Neuronal stem cell (in vitro differentiated cells): Measurements from ENCODE around the gene FGD3.

Source experiments
- DNase-seq: peaks from one replicate; pipeline ENCODE4 v3.0.0-alpha.2; 2013; ENCODE audit warnings: low spot score
- H2AFZ ChIP-seq: one replicate; pipeline ENCODE4 v1.6.1; 2013; ENCODE audit warnings: mild to moderate bottlenecking, low read length, inconsistent platforms
- H2AK5ac ChIP-seq: 2 replicates; pipeline ENCODE4 v1.6.1; 2013; ENCODE audit warnings: low read depth, mild to moderate bottlenecking, inconsistent platforms, low read length, moderate library complexity, mixed read lengths
- H2BK120ac ChIP-seq: 2 replicates; pipeline ENCODE4 v1.6.1; 2013; ENCODE audit warnings: low read depth, mild to moderate bottlenecking, inconsistent platforms, low read length, moderate library complexity, mixed read lengths
- H2BK12ac ChIP-seq: one replicate; pipeline ENCODE4 v1.6.1; 2013; ENCODE audit warnings: low read length, inconsistent platforms
- H2BK15ac ChIP-seq: 2 replicates; pipeline ENCODE4 v1.6.1; 2013; ENCODE audit warnings: mild to moderate bottlenecking, low read length, inconsistent platforms, mixed read lengths
- H2BK5ac ChIP-seq: one replicate; pipeline ENCODE4 v1.6.1; 2013; ENCODE audit warnings: inconsistent platforms, mild to moderate bottlenecking, low read length, moderate library complexity
- H3K14ac ChIP-seq: one replicate; pipeline ENCODE4 v1.6.1; 2013; ENCODE audit warnings: low read length, inconsistent platforms
- H3K18ac ChIP-seq: 2 replicates; pipeline ENCODE4 v1.6.1; 2013; ENCODE audit warnings: low read length, inconsistent platforms
- H3K23ac ChIP-seq: 2 replicates; pipeline ENCODE4 v1.6.1; 2013; ENCODE audit warnings: low read depth, mild to moderate bottlenecking, mixed read lengths, low read length, inconsistent platforms; ENCODE audit not compliant: poor library complexity
- H3K27ac ChIP-seq: replicated peaks from 3 replicates; pipeline ENCODE4 v1.5.1; 2013; ENCODE audit warnings: low read length, inconsistent platforms
- H3K27me3 ChIP-seq, 3 experiments: 2 replicates each; pipeline ENCODE4 v1.6.1; 2013; ENCODE audit warnings: low read length in 3 of 3, mild to moderate bottlenecking in 2 of 3, inconsistent platforms in 1 of 3, low read depth in 1 of 3, mixed read lengths in 1 of 3, moderate library complexity in 1 of 3; ENCODE audit not compliant: control insufficient read depth in 3 of 3, insufficient read depth in 3 of 3
- H3K36me3 ChIP-seq, 2 donors: replicated peaks in 1 of 2; 2 replicates each; pipeline ENCODE4 v1.6.1; 2013; ENCODE audit warnings: low read length in 2 of 2; ENCODE audit not compliant: control insufficient read depth in 2 of 2, insufficient read depth in 2 of 2
- H3K4ac ChIP-seq: 2 replicates; pipeline ENCODE4 v1.6.1; 2013; ENCODE audit warnings: inconsistent platforms, mild to moderate bottlenecking, low read length, moderate library complexity
- H3K4me1 ChIP-seq, 2 donors: 1 replicate in 1 of 2; 2 replicates in 1 of 2; pipeline ENCODE4 v1.6.1; 2013; ENCODE audit warnings: low read length in 2 of 2, low read depth in 1 of 2; ENCODE audit not compliant: control insufficient read depth in 2 of 2, insufficient read depth in 1 of 2
- H3K4me2 ChIP-seq: one replicate; pipeline ENCODE4 v1.6.1; 2013; ENCODE audit warnings: mild to moderate bottlenecking, low read length, inconsistent platforms; ENCODE audit not compliant: insufficient read depth, poor library complexity, severe bottlenecking
- H3K4me3 ChIP-seq, 2 donors: 2 replicates each; pipeline ENCODE4 v1.5.1; 2013; ENCODE audit warnings: low read length in 2 of 2, mild to moderate bottlenecking in 2 of 2, inconsistent platforms in 1 of 2, moderate library complexity in 1 of 2
- H3K79me1 ChIP-seq: one replicate; pipeline ENCODE4 v1.6.1; 2013; ENCODE audit warnings: low read depth, mild to moderate bottlenecking, inconsistent platforms, low read length, moderate library complexity
- H3K9ac ChIP-seq: one replicate; pipeline ENCODE4 v1.6.1; 2013; ENCODE audit warnings: mild to moderate bottlenecking, low read depth, low read length, inconsistent platforms; ENCODE audit not compliant: poor library complexity
- H3K9me3 ChIP-seq, 2 donors: replicated peaks in 1 of 2; 2 replicates each; pipeline versions ENCODE3 to v1.6.1; 2013; ENCODE audit warnings: low read length in 2 of 2, mild to moderate bottlenecking in 2 of 2, inconsistent platforms in 1 of 2, low read depth in 1 of 2, mixed read lengths in 1 of 2, moderate library complexity in 1 of 2; ENCODE audit not compliant: control insufficient read depth in 2 of 2, insufficient read depth in 1 of 2
- H4K8ac ChIP-seq: one replicate; pipeline ENCODE4 v1.6.1; 2013; ENCODE audit warnings: low read depth, mild to moderate bottlenecking, inconsistent platforms, low read length, moderate library complexity
- H4K91ac ChIP-seq: one replicate; pipeline ENCODE4 v1.6.1; 2013; ENCODE audit warnings: low read length, low read depth, mild to moderate bottlenecking, inconsistent platforms; ENCODE audit not compliant: poor library complexity
- WGBS, 2 donors: extraction: QIAGEN DNeasy Blood & Tissue Kit; methylation state at CpG; one replicate each; pipeline ENCODE4 v1.1.7; 2013; ENCODE audit warnings: missing lambda C conversion rate in 2 of 2, mixed read lengths in 1 of 2; ENCODE audit not compliant: insufficient read length in 2 of 2, insufficient replicate concordance in 1 of 2; ENCODE audit errors: extremely low coverage in 2 of 2; 5-methylcytosine and 5-hydroxymethylcytosine counted together

FGD3 gene

DNA sequence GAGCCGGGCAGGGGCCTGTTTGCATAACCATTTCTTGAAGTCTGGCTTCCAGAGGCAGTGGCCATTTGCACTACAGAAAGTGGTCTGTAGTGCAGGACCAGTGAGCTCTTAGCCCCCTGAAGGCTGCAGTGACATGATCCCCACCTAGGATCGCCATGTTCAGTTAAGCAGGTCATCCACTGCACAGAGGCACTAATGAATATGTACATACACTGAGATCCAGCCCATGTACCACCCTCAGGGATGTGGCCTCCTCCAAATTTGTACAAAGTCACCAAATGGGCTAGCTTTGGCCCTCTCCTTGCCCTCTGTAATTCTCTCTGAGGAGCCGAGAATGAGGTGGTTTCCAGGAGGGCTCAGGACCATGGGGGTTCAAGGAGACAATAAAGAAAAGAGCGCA lies 102.9 kb downstream of the FGD3 start:
- no peak overlapping the region for H2AFZ ChIP-seq

DNA sequence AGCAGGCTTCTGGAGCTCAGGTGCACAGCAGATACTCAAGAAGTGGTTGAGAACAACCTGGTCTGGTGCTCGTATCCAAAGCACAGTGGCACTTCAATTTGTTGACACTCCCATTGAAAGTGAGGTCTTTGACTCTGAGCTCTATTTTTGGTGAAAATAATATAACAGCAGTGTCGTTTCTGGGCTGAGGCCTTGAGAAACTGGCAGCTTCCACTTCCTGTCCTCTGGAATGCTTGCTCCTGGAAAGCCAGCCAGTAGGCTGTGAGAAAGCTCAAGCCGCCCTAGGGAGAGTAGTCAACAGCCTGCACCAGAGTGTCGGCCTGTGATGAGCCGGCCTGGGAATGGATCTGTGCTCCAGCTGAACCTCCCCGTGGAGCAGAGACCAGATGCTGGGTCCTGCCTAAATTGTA lies 104.4 kb downstream of the FGD3 start:
- DNase-seq, result no peak
- H3K4me3 ChIP-seq, result no peak overlapping the region
- no peak overlapping the region for H4K91ac ChIP-seq
- no peaks in the 10 kb centered on the region for H3K36me3 ChIP-seq
- H3K9ac ChIP-seq, result no peak overlapping the region
- H3K79me1 ChIP-seq, result no peaks in the 10 kb centered on the region
- H2BK12ac ChIP-seq, result no peak overlapping the region
- peaks cover 0 to 39% (median 0%) of the 10 kb centered on the region in 3 experiments for H3K27me3 ChIP-seq
- H2BK5ac ChIP-seq, result no peak overlapping the region
- H4K8ac ChIP-seq, result no peak overlapping the region
- no peak overlapping the region for H2AK5ac ChIP-seq
- H3K14ac ChIP-seq, result no peak overlapping the region
- H3K23ac ChIP-seq, result no peak overlapping the region
- no peak overlapping the region for H2BK120ac ChIP-seq
- H3K4me2 ChIP-seq, result no peak overlapping the region
- H3K18ac ChIP-seq, result no peak overlapping the region
- H3K4me1 ChIP-seq, result peaks cover 0 to 7% of the 10 kb centered on the region in 2 donors
- no CpG with 5 or more reads among the region's 6 CpGs for WGBS, 2 donors
- H3K9me3 ChIP-seq, result no peaks in the 10 kb centered on the region
- H2BK15ac ChIP-seq, result no peak overlapping the region
- no peak overlapping the region for H3K27ac ChIP-seq
- H2AFZ ChIP-seq, result no peak overlapping the region
- H3K4ac ChIP-seq, result no peak overlapping the region

More for the DNA sequence above, 102.9 kb downstream of the FGD3 start:
- H2BK12ac ChIP-seq, result no peak overlapping the region
- WGBS, 2 donors, result no CpG with 5 or more reads among the region's 4 CpGs
- no peak overlapping the region for H2BK15ac ChIP-seq
- peaks cover 0 to 7% of the 10 kb centered on the region in 2 donors for H3K4me1 ChIP-seq
- H4K91ac ChIP-seq, result no peak overlapping the region
- H3K9me3 ChIP-seq, result no peaks in the 10 kb centered on the region
- peaks cover 0 to 28% (median 0%) of the 10 kb centered on the region in 3 experiments for H3K27me3 ChIP-seq
- H3K9ac ChIP-seq, result no peak overlapping the region
- no peak overlapping the region for H3K18ac ChIP-seq
- H3K14ac ChIP-seq, result no peak overlapping the region
- no peak for DNase-seq
- no peak overlapping the region for H3K23ac ChIP-seq
- no peak overlapping the region for H2BK5ac ChIP-seq
- no peak overlapping the region for H3K4me3 ChIP-seq
- no peaks in the 10 kb centered on the region for H3K79me1 ChIP-seq
- H3K36me3 ChIP-seq, result no peaks in the 10 kb centered on the region
- H4K8ac ChIP-seq, result no peak overlapping the region
- H2BK120ac ChIP-seq, result no peak overlapping the region
- H3K4ac ChIP-seq, result no peak overlapping the region
- no peak overlapping the region for H3K4me2 ChIP-seq
- H3K27ac ChIP-seq, result no peak overlapping the region
- H2AK5ac ChIP-seq, result no peak overlapping the region

DNA sequence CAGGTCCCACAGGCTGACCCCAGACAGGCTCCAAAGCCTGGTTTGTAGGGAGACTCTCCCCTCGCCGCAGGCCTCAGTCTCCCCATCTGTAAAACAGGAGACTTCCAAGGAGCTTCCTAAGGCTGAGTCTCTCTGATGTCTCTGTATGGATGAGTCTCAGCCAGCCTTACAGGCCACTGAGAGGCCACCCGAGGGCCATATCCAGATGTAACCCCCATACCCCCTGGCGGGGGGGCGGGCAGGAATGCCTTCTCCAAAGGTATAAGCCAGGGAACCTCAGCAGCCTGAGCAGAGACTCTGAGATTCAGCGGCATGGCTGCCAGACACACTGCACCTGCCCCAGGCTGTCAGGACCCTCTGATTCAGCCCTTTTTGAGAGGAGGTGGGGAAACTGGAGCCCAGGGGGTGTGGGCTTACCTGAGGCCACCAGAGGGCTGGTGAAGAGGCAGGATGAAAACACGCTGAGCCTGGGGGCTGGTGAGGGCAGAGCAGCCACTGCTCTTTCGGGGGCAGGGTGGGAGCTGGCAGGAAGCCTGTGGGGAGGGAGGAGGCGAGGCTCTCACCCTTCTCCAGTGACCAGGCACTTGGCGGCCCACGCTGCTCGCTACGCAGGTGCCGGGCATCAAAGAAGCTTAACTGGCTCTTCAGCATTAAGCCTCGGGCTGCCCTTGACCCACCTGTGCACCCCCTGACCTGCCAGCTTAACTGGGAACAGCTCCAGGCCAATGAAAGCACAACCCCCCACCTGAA lies 105.6 kb downstream of the FGD3 start:
- Histone ChIP-seq H3K79me1 (no peaks in the 10 kb centered on the region), H3K27me3 (peaks cover 0 to 52% (median 2%) of the 10 kb centered on the region in 3 experiments), H4K91ac (no peak overlapping the region), H3K9me3 (no peaks in the 10 kb centered on the region), H4K8ac (no peak overlapping the region), H3K14ac (no peak overlapping the region), H3K4ac (no peak overlapping the region), H3K4me3 (no peak overlapping the region), H2BK5ac (no peak overlapping the region), H2BK120ac (no peak overlapping the region), H2AFZ (no peak overlapping the region), H3K18ac (peak overlapping the region; percentile 4), H3K27ac (no peak overlapping the region), H3K23ac (peak overlapping the region; percentile 67), H3K36me3 (no peaks in the 10 kb centered on the region), H3K4me2 (no peak overlapping the region), H3K4me1 (peaks cover 0 to 7% of the 10 kb centered on the region in 2 donors), H2BK15ac (no peak overlapping the region), H2AK5ac (peak overlapping the region; percentile 48), H3K9ac (peak overlapping the region; percentile 30), H2BK12ac (no peak overlapping the region)
- DNase-seq, result no peak
- no CpG with 5 or more reads among the region's 15 CpGs for WGBS, 2 donors

DNA sequence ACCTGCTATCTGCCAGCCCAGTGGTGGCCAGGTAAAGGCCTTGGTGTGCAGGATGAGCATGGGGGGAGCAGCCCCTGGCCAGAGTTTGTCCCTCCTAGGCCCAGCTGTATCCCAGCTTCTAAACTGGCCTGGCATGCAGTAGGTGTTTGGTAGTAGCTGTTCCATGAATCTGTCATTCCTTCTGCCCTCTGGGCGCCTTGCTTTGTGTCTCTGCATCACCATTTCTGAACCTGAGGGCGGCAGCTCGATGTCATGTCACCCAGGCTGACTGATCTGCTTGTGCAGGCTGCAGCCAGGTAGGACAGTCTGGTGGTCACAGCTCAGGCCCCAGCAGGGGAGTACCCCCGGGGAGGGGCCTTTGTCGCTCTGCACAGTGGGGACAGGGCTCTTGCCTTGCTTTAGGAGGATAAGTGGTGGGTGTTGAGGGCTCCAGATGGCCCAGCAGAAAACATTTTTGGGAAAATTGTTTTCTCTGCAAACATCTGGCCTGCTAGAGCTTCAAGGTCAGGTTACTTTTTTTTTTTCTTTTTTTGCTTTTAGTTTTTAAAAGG lies 106.5 kb downstream of the FGD3 start:
- no CpG with 5 or more reads among the region's 5 CpGs for WGBS, 2 donors
- no peak overlapping the region for H3K4me2 ChIP-seq
- no peak overlapping the region for H3K23ac ChIP-seq
- peak overlapping the region; percentile 56 for H2BK15ac ChIP-seq
- no peak overlapping the region for H4K91ac ChIP-seq
- H3K79me1 ChIP-seq, result no peaks in the 10 kb centered on the region
- H3K14ac ChIP-seq, result no peak overlapping the region
- no peak overlapping the region for H2BK12ac ChIP-seq
- no peak overlapping the region for H2BK5ac ChIP-seq
- H3K27me3 ChIP-seq, result peaks cover 0 to 55% (median 2%) of the 10 kb centered on the region in 3 experiments
- H3K9me3 ChIP-seq, result no peaks in the 10 kb centered on the region
- H2AFZ ChIP-seq, result no peak overlapping the region
- no peak overlapping the region for H2AK5ac ChIP-seq
- no peak overlapping the region for H3K9ac ChIP-seq
- DNase-seq, result no peak
- H3K36me3 ChIP-seq, result no peaks in the 10 kb centered on the region
- H3K4ac ChIP-seq, result no peak overlapping the region
- peaks cover 0 to 9% of the 10 kb centered on the region in 2 donors for H3K4me1 ChIP-seq
- no peak overlapping the region for H2BK120ac ChIP-seq
- no peak overlapping the region for H3K4me3 ChIP-seq
- no peak overlapping the region for H4K8ac ChIP-seq
- no peak overlapping the region for H3K27ac ChIP-seq
- peak overlapping the region; percentile 39 for H3K18ac ChIP-seq
